ENCODE results near the gene TRPC4. TPM values are rescaled to one million over a fixed set of nuclear protein-coding genes. Genes with fewer than 3 reads are reported as not detected.

Gene TRPC4
- total RNA-seq, 1 experiment from 2014 or later: 19.0 TPM

GRCh38 chr13:37741536-37741935 lies 128.0 kb downstream of the TRPC4 start:
- Histone ChIP-seq H3K56ac (ENCODE audit: insufficient read length, low read depth, low read length) (no peak overlapping the region), H2BK5ac (ENCODE audit: insufficient read length, low read length) (no peak overlapping the region), H2AK5ac (ENCODE audit: insufficient read length, low read length) (no peak overlapping the region), H4K91ac (ENCODE audit: insufficient read length, low read depth, low read length) (no peak overlapping the region), H4K5ac (ENCODE audit: insufficient read length, low read depth, low read length) (no peak overlapping the region), H3K4ac (ENCODE audit: low read depth, low read length) (no peak overlapping the region), H3K79me1 (ENCODE audit: insufficient read depth, low read depth, low read length, poor library complexity, severe bottlenecking) (no peaks in the 10 kb centered on the region), H3T11ph (ENCODE audit: low read length) (no peak overlapping the region), H3K18ac (ENCODE audit: insufficient read length, low read depth, low read length) (no peak overlapping the region), H3K4me2 (ENCODE audit: insufficient read depth, insufficient read length, low read length) (no peak overlapping the region), H4K20me1 (ENCODE audit: control insufficient read depth, insufficient read depth, insufficient read length) (no peaks in the 10 kb centered on the region), H3K9ac (ENCODE audit: extremely low read depth, insufficient read length, low read length) (no peak overlapping the region), H3K14ac (ENCODE audit: insufficient read depth, low read length) (no peak overlapping the region), H4K8ac (replicated peaks; ENCODE audit: insufficient read length, low read depth, low read length) (no peak overlapping the region), H3K27me3 (ENCODE audit: insufficient read depth, low read length) (no peaks in the 10 kb centered on the region), H2BK20ac (ENCODE audit: low read depth, low read length, poor library complexity, severe bottlenecking) (no peak overlapping the region), H2BK12ac (ENCODE audit: insufficient read length, low read depth, low read length) (no peak overlapping the region), H3K27ac (ENCODE audit: insufficient read length, low read depth, low read length) (no peak overlapping the region), H3K79me2 (ENCODE audit: insufficient read depth, low read length) (no peaks in the 10 kb centered on the region), H3K9me3 (ENCODE audit: control insufficient read depth, low read depth, low read length) (no peaks in the 10 kb centered on the region), H3K4me1 (ENCODE audit: insufficient read depth, low read length) (0 out of 2 replicates have a peak, but pooled peaks cover 3% of the 10 kb centered on the region), H3K23me2 (ENCODE audit: insufficient read length, low read depth, low read length, poor library complexity, severe bottlenecking) (no peaks in the 10 kb centered on the region), H2BK15ac (ENCODE audit: low read depth, low read length) (no peak overlapping the region), H3K23ac (ENCODE audit: insufficient read length, low read depth, low read length) (no peak overlapping the region), H2BK120ac (ENCODE audit: low read depth, low read length, poor library complexity, severe bottlenecking) (no peak overlapping the region), H2AFZ (ENCODE audit: low read length) (no peak overlapping the region)
- no CpG with 5 or more reads among the region's 7 CpGs for WGBS (ENCODE audit: extremely low coverage, insufficient read length, low lambda C conversion rate)
- H3K9me3 Mint-ChIP-seq: no peaks in the 10 kb centered on the region
- DNase-seq: no peak
- no peak for TF ChIP-seq CTCF (conservative IDR thresholded peaks at IDR 0.05)
- H3K27ac Mint-ChIP-seq: peak overlapping the region in 2 of 3 experiments; percentile 26 to 27; a peak in 3 of 7 replicates
- H3K4me1 Mint-ChIP-seq: peaks cover 9 to 14% of the 10 kb centered on the region in 2 experiments
- H3K36me3 Mint-ChIP-seq (ENCODE audit: insufficient read depth in 1 of 3, low read depth in 3 of 3): no peaks in the 10 kb centered on the region; a peak in 1 of 7 replicates
- no peak overlapping the region for H3K4me3 Mint-ChIP-seq
- no peaks in the 10 kb centered on the region for H3K27me3 Mint-ChIP-seq (ENCODE audit: low read depth)

Data from H9 (cell line).